MM.1S (cell line): ENCODE data around the gene CLMN.

Experiments
- EZH2 ChIP-seq: fragments of 300-600 bp; sonication (generic); optimal IDR thresholded peaks from 2 replicates; pipeline ENCODE3; 2017; ENCODE audit warnings: low read depth, mild to moderate bottlenecking, antibody characterized with exemption, low read length, mixed read lengths
- EZH2phosphoT487 ChIP-seq: fragments of 300-600 bp; sonication (generic); IDR thresholded peaks from 2 replicates; pipeline ENCODE4 v1.6.1; 2018; ENCODE audit warnings: antibody characterized with exemption, low read length
- TF ChIP-seq, protein P1 (sequence below): fragments of 300-600 bp; sonication (generic); IDR thresholded peaks from 2 replicates; pipeline ENCODE4 v1.5.1; 2016; ENCODE audit warnings: antibody characterized with exemption, low read length, mixed read lengths

DNA sequence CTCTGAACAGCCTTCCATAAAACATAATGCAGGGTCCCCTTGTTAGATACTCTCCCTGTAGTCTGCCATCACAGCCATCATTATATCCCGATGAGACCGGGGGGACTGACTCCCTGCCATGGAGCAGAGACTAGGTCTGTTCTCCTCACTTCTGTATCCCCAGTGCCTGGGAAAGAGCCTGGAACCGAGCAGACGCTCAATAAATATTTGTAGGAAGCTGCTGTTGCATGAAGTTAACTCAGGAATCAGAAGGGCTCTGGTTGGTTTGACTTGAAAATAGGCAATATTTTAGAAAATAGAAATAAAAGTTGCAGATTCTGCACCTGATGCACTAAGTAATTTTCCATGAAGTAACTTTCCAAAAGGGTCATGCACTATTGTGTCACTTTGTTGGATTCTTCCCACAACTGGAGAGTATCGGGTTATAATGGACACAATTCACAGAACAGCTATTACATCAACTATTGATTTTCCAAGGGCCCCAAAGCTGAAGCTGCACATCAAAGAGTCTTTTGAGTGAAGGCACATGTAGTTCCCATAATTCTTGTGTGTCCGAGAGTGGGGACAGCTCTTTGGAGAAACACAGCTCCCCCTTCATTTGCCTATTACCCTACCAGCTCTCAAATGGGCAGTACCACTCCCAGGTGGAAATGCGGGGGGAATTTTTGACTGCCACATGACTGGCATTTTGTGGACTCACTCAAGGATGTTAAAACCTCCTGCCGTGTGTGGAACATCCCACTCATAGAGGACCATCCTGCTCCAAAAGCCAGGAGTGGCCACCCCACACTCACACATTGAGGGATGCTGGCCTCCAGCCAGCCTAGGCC is 18.8 kb downstream of the CLMN start:
- TF ChIP-seq, protein P1, sequence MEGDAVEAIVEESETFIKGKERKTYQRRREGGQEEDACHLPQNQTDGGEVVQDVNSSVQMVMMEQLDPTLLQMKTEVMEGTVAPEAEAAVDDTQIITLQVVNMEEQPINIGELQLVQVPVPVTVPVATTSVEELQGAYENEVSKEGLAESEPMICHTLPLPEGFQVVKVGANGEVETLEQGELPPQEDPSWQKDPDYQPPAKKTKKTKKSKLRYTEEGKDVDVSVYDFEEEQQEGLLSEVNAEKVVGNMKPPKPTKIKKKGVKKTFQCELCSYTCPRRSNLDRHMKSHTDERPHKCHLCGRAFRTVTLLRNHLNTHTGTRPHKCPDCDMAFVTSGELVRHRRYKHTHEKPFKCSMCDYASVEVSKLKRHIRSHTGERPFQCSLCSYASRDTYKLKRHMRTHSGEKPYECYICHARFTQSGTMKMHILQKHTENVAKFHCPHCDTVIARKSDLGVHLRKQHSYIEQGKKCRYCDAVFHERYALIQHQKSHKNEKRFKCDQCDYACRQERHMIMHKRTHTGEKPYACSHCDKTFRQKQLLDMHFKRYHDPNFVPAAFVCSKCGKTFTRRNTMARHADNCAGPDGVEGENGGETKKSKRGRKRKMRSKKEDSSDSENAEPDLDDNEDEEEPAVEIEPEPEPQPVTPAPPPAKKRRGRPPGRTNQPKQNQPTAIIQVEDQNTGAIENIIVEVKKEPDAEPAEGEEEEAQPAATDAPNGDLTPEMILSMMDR, result no peak
- no peak for TF ChIP-seq EZH2
- TF ChIP-seq EZH2phosphoT487, result no peak
